OCI-LY7 (cell line): ENCODE results near the gene RASL12. TPM values are rescaled to one million over a fixed set of nuclear protein-coding genes. Genes with fewer than 3 reads are reported as not detected.

ENCODE experiments used
- BruUV-seq: library from RNA; stranded (reverse); fragments of 400-500 nt; replicated peaks from 2 replicates; lab custom pipeline; 2021; lab: Mats Ljungman, UMichigan
- CTCF ChIA-PET: fragments of 300-600 bp; sonication (Branson Sonifier 250); formaldehyde crosslinking; loops from one replicate; lab custom pipeline; 2022; ENCODE audit warnings: antibody characterized with exemption; ENCODE audit not compliant: unreplicated experiment; lab: Charles Lee
- POLR2A ChIA-PET: fragments of 300-600 bp; sonication (Branson Sonifier 250); formaldehyde crosslinking; loops from one replicate; lab custom pipeline; 2022; ENCODE audit warnings: antibody characterized with exemption; lab: Charles Lee
- DNase-seq: peaks from one replicate; pipeline ENCODE4 v3.0.0-alpha.2; 2015; ENCODE audit warnings: low spot score
- H2AFZ ChIP-seq: fragments of 200-600 bp; sonication (generic), shearing (Covaris generic); 2 replicates; pipeline ENCODE4 v1.6.1; 2014; ENCODE audit warnings: mild to moderate bottlenecking, antibody characterized with exemption, low read length, moderate library complexity
- H3K27ac ChIP-seq: fragments of 200-600 bp; sonication (generic); 2 replicates; pipeline ENCODE4 v1.5.1; 2014; ENCODE audit warnings: mixed run types, low read depth, mild to moderate bottlenecking, moderate library complexity, low read length, inconsistent platforms; ENCODE audit not compliant: poor library complexity, severe bottlenecking
- H3K36me3 ChIP-seq: fragments of 200-600 bp; sonication (generic); 2 replicates; pipeline ENCODE4 v1.6.1; 2014; ENCODE audit warnings: mild to moderate bottlenecking, antibody characterized with exemption, low read length, moderate library complexity, mixed read lengths; ENCODE audit not compliant: insufficient read depth
- H3K4me1 ChIP-seq: fragments of 200-600 bp; sonication (generic); 2 replicates; pipeline ENCODE4 v1.5.1; 2014; ENCODE audit warnings: mild to moderate bottlenecking, low read length; ENCODE audit not compliant: insufficient read depth, poor library complexity, severe bottlenecking
- H3K4me2 ChIP-seq: fragments of 200-600 bp; sonication (generic); 2 replicates; pipeline ENCODE4 v1.6.1; 2014; ENCODE audit warnings: mild to moderate bottlenecking, low read length
- H3K4me3 ChIP-seq: fragments of 200-600 bp; sonication (generic); 2 replicates; pipeline ENCODE4 v1.5.1; 2014; ENCODE audit warnings: mild to moderate bottlenecking, low read depth, low read length; ENCODE audit not compliant: poor library complexity, severe bottlenecking
- H3K79me2 ChIP-seq: fragments of 200-600 bp; sonication (generic); 2 replicates; pipeline ENCODE4 v1.6.1; 2016; ENCODE audit warnings: low read depth, mild to moderate bottlenecking, low read length, moderate library complexity, mixed read lengths; ENCODE audit not compliant: insufficient read depth
- H3K9me2 ChIP-seq: fragments of 200-600 bp; sonication (generic); 2 replicates; pipeline ENCODE4 v1.6.1; 2016; ENCODE audit warnings: mild to moderate bottlenecking, low read length, mixed read lengths; ENCODE audit not compliant: insufficient read depth
- H3K9me3 ChIP-seq: fragments of 200-600 bp; sonication (generic); 2 replicates; pipeline ENCODE4 v1.6.1; 2014; ENCODE audit warnings: mild to moderate bottlenecking, mixed run types, low read length, mixed read lengths
- H4K20me1 ChIP-seq: fragments of 200-600 bp; sonication (generic); 2 replicates; pipeline ENCODE4 v1.6.1; 2014; ENCODE audit warnings: mild to moderate bottlenecking, antibody characterized with exemption, low read length, moderate library complexity, mixed read lengths; ENCODE audit not compliant: insufficient read depth
- EZH2phosphoT487 ChIP-seq: fragments of 200-600 bp; sonication (generic); IDR thresholded peaks from 2 replicates; pipeline ENCODE4 v1.6.1; 2018; ENCODE audit warnings: low read depth, borderline replicate concordance, mild to moderate bottlenecking, mixed run types, antibody characterized with exemption, low read length, moderate library complexity, mixed read lengths
- intact Hi-C: fragments of 100-400 bp; cut with micrococcal nuclease; formaldehyde crosslinking; loops from one replicate; pipeline ENCODE4 v1.10.0; 2022; ENCODE audit not compliant: unreplicated experiment
- total RNA-seq, 2 experiments: library from RNA; depleted of rRNA in 1 of 2; stranded (reverse); fragments of >200 nt in 1 of 2; shearing (Covaris generic) in 1 of 2; gene quantifications; 2 replicates each; pipeline ENCODE4 v1.2.3, GENCODE V29; 2014 to 2022
- TF ChIP-seq, protein P1 (sequence below): fragments of 200-600 bp; sonication (generic); conservative IDR thresholded peaks from 2 replicates; pipeline ENCODE4 v1.5.1; 2014; ENCODE audit warnings: mild to moderate bottlenecking, antibody characterized with exemption, low read length, moderate library complexity, mixed read lengths

RASL12 gene
- total RNA-seq, 2 experiments from 2014 or later, result not detected

DNA sequence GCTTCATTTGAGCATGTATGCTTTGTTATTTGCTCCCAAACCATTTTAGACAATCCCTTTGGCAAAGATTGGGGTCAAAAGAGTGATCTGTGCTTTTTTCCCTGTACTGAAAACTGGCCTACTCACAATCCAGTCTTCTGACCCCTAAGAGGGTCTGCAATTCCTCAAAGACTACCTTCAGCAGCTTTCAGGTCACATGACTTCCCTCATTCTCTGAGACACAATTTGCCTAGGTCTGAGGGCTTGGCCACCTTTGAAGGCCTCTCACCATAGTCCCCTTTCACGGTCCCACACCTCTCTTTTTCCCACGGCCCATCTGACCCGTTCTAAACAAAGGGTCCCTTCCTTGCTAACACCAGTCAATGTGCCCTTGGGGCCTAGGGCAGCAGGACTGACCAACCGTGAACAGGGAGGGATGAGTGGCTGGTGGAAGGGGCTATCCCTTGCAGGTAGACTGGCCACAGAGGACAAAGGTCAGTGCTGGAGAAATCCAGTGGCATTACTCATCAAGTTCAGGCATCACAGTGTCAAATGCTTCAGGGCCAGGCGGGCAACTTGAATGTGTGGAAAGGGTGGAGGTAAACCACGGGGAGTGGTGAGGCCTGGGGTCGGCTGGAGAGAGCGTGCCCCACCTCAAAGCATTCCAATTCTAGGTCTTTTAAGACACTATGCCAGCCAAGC, 10.8 kb downstream of the RASL12 start:
- CTCF ChIA-PET, result no interaction called here
- DNase-seq, result no peak
- Histone ChIP-seq H3K4me3 (no peak overlapping the region), H3K36me3 (no peaks in the 10 kb centered on the region), H3K79me2 (no peaks in the 10 kb centered on the region), H3K27ac (no peak overlapping the region), H4K20me1 (no peaks in the 10 kb centered on the region), H2AFZ (no peak overlapping the region), H3K9me3 (no peaks in the 10 kb centered on the region), H3K4me2 (no peak overlapping the region), H3K4me1 (peaks cover 8% of the 10 kb centered on the region), H3K9me2 (no peaks in the 10 kb centered on the region)
- POLR2A ChIA-PET, result interaction anchor here (0.9 kb wide), 1 partner anchor 144 kb away, joined by 3 read pairs; no protein-coding TSS in a partner anchor
- TF ChIP-seq, protein P1, sequence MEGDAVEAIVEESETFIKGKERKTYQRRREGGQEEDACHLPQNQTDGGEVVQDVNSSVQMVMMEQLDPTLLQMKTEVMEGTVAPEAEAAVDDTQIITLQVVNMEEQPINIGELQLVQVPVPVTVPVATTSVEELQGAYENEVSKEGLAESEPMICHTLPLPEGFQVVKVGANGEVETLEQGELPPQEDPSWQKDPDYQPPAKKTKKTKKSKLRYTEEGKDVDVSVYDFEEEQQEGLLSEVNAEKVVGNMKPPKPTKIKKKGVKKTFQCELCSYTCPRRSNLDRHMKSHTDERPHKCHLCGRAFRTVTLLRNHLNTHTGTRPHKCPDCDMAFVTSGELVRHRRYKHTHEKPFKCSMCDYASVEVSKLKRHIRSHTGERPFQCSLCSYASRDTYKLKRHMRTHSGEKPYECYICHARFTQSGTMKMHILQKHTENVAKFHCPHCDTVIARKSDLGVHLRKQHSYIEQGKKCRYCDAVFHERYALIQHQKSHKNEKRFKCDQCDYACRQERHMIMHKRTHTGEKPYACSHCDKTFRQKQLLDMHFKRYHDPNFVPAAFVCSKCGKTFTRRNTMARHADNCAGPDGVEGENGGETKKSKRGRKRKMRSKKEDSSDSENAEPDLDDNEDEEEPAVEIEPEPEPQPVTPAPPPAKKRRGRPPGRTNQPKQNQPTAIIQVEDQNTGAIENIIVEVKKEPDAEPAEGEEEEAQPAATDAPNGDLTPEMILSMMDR, result no peak
- TF ChIP-seq EZH2phosphoT487, result no peak
- intact Hi-C loops, result no loop called here
- no TSS peak for BruUV-seq

DNA sequence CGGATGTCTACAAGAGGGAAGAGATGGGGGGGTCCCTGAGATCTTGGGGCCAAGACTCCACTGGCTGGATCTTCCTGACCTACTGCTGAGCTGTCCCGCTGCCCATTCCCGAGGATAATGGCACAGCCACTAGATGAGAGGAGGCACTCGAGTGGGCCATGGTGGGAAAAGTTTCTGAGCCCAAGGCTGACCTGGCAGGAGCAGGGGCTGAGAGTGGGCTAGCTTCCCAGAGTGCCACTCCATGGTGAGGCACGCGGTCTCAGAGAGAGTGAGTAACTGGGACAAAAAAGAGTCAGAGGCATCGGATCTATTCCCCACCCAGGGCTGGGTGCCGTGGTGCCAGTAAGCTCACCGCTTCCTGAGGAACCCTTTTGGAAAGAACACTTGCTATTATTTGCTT, 11.7 kb downstream of the RASL12 start:
- no peak for DNase-seq
- Histone ChIP-seq H3K4me2 (no peak overlapping the region), H3K36me3 (no peaks in the 10 kb centered on the region), H2AFZ (no peak overlapping the region), H3K79me2 (no peaks in the 10 kb centered on the region), H4K20me1 (no peaks in the 10 kb centered on the region), H3K4me1 (peaks cover 9% of the 10 kb centered on the region), H3K27ac (no peak overlapping the region), H3K4me3 (no peak overlapping the region), H3K9me3 (no peaks in the 10 kb centered on the region), H3K9me2 (no peaks in the 10 kb centered on the region)
- POLR2A ChIA-PET, result interaction anchor here (0.9 kb wide), 1 partner anchor 145 kb away, joined by 3 read pairs; no protein-coding TSS in a partner anchor
- CTCF ChIA-PET, result no interaction called here
- TF ChIP-seq, protein P1, result no peak
- no peak for TF ChIP-seq EZH2phosphoT487
- BruUV-seq, result no TSS peak
- intact Hi-C loops, result no loop called here
